OCI-LY3 (cell line): Measurements from ENCODE around the gene MEOX1.
A peak's percentile ranks its signal among the peaks of the same experiment; 100 is the strongest.

Experiments
- H2AFZ ChIP-seq: fragments of 200-600, 300-600 bp; shearing (Covaris generic); 2 replicates; pipeline ENCODE4 v1.6.0; 2014; ENCODE audit warnings: antibody characterized with exemption, low read depth, low read length
- H3K27ac ChIP-seq: fragments of 200-600, 300-600 bp; sonication (generic); 2 replicates; pipeline ENCODE4 v1.5.1; 2014; ENCODE audit warnings: mild to moderate bottlenecking, low read length, moderate library complexity, mixed read lengths
- H3K27me3 ChIP-seq: fragments of 200-600, 300-600 bp; sonication (generic); 2 replicates; pipeline ENCODE4 v1.6.1; 2014; ENCODE audit warnings: low read depth, low read length, mixed read lengths
- H3K36me3 ChIP-seq: fragments of 200-600, 300-600 bp; sonication (generic); replicated peaks from 2 replicates; pipeline ENCODE3; 2014; ENCODE audit warnings: low read depth, low read length, mixed read lengths
- H3K4me1 ChIP-seq: fragments of 300-600, 200-600 bp; sonication (generic); 2 replicates; pipeline ENCODE4 v1.6.1; 2014; ENCODE audit warnings: low read length, mixed read lengths
- H3K4me2 ChIP-seq: fragments of 200-600, 300-600 bp; sonication (generic); 2 replicates; pipeline ENCODE4 v1.6.1; 2014; ENCODE audit warnings: low read length, mixed read lengths
- H3K4me3 ChIP-seq: fragments of 300-600, 200-600 bp; sonication (generic); 2 replicates; pipeline ENCODE4 v1.5.1; 2014; ENCODE audit warnings: antibody characterized with exemption, mild to moderate bottlenecking, low read length, moderate library complexity
- H3K79me2 ChIP-seq: fragments of 300-600, 200-600 bp; shearing (Covaris generic); 2 replicates; pipeline ENCODE4 v1.6.1; 2014; ENCODE audit warnings: mild to moderate bottlenecking, low read length, mixed read lengths
- H3K9ac ChIP-seq: fragments of 300-600, 200-600 bp; shearing (Covaris generic); 2 replicates; pipeline ENCODE4 v1.6.0; 2014; ENCODE audit warnings: mild to moderate bottlenecking, low read length, moderate library complexity
- H3K9me3 ChIP-seq: fragments of 200-600, 300-600 bp; shearing (Covaris generic); 2 replicates; pipeline ENCODE4 v1.6.1; 2014; ENCODE audit warnings: low read length, mixed read lengths; ENCODE audit not compliant: insufficient read depth
- H4K20me1 ChIP-seq: fragments of 200-600, 300-600 bp; sonication (generic); 2 replicates; pipeline ENCODE4 v1.6.1; 2016; ENCODE audit warnings: low read length, mixed read lengths; ENCODE audit not compliant: insufficient read depth
- EZH2phosphoT487 ChIP-seq: fragments of 200-600 bp; shearing (Covaris generic); IDR thresholded peaks from 2 replicates; pipeline ENCODE4 v1.6.1; 2018; ENCODE audit warnings: antibody characterized with exemption, mixed run types, low read depth
- TF ChIP-seq, protein P1 (sequence below): fragments of 200-600, 300-600 bp; sonication (generic); IDR thresholded peaks from 2 replicates; pipeline ENCODE4 v1.5.1; 2014; ENCODE audit warnings: antibody characterized with exemption, low read length, low read depth

MEOX1 gene

DNA sequence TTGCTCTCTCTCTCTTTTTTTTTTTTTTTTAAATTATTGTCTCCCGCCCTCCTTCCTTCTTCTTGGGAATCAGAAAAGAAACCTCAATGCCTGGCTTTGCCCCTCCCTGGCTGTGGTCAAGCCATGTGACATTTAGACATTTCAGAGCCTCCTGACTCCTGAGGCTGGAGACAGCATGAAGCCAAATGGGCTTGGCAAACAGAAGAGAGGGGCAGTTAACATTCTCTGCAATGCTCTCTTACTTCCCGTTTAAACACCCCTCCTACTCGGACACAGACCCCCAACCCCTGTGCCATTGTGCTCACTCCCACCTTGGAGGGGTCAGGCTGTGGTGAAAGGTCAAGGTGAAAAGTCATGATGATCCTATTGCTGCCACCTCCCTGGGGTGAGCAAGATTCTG is 14.7 kb upstream of the MEOX1 start:
- no peak for TF ChIP-seq EZH2phosphoT487
- TF ChIP-seq, protein P1, sequence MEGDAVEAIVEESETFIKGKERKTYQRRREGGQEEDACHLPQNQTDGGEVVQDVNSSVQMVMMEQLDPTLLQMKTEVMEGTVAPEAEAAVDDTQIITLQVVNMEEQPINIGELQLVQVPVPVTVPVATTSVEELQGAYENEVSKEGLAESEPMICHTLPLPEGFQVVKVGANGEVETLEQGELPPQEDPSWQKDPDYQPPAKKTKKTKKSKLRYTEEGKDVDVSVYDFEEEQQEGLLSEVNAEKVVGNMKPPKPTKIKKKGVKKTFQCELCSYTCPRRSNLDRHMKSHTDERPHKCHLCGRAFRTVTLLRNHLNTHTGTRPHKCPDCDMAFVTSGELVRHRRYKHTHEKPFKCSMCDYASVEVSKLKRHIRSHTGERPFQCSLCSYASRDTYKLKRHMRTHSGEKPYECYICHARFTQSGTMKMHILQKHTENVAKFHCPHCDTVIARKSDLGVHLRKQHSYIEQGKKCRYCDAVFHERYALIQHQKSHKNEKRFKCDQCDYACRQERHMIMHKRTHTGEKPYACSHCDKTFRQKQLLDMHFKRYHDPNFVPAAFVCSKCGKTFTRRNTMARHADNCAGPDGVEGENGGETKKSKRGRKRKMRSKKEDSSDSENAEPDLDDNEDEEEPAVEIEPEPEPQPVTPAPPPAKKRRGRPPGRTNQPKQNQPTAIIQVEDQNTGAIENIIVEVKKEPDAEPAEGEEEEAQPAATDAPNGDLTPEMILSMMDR, result no peak
- H3K27ac ChIP-seq, result no peak overlapping the region

GRCh38 chr17:43674394-43674793 is 12.7 kb upstream of the MEOX1 start:
- H3K9ac ChIP-seq, result no peak overlapping the region
- H2AFZ ChIP-seq, result no peak overlapping the region
- no peak overlapping the region for H3K4me2 ChIP-seq
- H3K36me3 ChIP-seq, result no peaks in the 10 kb centered on the region
- no peak for TF ChIP-seq EZH2phosphoT487
- TF ChIP-seq, protein P1, result no peak
- no peaks in the 10 kb centered on the region for H3K27me3 ChIP-seq
- H3K79me2 ChIP-seq, result no peaks in the 10 kb centered on the region
- H4K20me1 ChIP-seq, result no peaks in the 10 kb centered on the region
- H3K27ac ChIP-seq, result no peak overlapping the region
- no peaks in the 10 kb centered on the region for H3K9me3 ChIP-seq
- peaks cover 11% of the 10 kb centered on the region for H3K4me1 ChIP-seq
- no peak overlapping the region for H3K4me3 ChIP-seq

More for the DNA sequence above, 14.7 kb upstream of the MEOX1 start:
- no peaks in the 10 kb centered on the region for H3K79me2 ChIP-seq
- peaks cover 27% of the 10 kb centered on the region for H3K4me1 ChIP-seq
- H3K9ac ChIP-seq, result no peak overlapping the region
- H2AFZ ChIP-seq, result no peak overlapping the region
- H4K20me1 ChIP-seq, result no peaks in the 10 kb centered on the region
- no peak overlapping the region for H3K4me2 ChIP-seq
- H3K9me3 ChIP-seq, result no peaks in the 10 kb centered on the region
- no peaks in the 10 kb centered on the region for H3K36me3 ChIP-seq
- no peaks in the 10 kb centered on the region for H3K27me3 ChIP-seq
- no peak overlapping the region for H3K4me3 ChIP-seq

DNA sequence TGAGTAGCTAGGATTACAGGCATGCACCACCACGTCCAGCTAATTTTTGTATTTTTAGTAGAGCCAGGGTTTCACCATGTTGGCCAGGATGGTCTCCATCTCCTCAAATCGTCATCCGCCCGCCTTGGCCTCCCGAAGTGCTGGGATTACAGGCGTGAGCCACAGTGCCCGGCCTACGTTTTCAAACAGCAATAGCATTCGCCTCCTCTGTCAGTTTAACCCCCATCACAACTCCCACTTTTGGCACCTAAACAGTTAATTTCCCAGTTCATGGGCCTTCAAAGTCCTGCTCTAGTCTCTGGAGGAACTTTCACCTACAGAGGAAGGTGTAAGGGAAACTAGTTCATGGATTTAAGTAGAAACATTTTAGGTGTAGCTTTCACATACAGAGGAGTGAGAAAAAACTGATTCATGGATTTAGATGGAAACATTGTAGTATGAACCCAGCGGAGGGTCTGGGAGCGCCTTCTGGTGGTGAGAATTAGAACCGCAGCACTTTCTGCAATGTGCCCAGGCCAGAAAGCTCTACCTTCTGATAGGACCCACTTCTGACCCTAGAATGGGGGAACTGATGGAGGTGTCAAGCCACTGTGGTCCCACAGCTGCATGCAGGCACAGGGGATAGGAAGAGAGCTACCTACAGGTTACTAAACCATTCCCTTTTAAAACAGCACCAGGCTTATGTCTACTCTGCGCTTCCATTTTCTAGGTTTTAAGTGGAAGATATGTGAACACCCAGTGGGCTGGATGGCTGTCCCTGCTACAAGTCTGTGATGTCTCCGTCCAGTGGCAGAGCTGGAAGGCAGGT is 12.0 kb upstream of the MEOX1 start:
- H3K27ac ChIP-seq, result no peak overlapping the region
- H3K4me3 ChIP-seq, result no peak overlapping the region
- no peaks in the 10 kb centered on the region for H3K27me3 ChIP-seq
- no peaks in the 10 kb centered on the region for H3K36me3 ChIP-seq
- H3K79me2 ChIP-seq, result no peaks in the 10 kb centered on the region
- no peak for TF ChIP-seq EZH2phosphoT487
- TF ChIP-seq, protein P1, result peak; percentile 93
- H2AFZ ChIP-seq, result no peak overlapping the region
- H3K4me1 ChIP-seq, result peaks cover 11% of the 10 kb centered on the region
- no peaks in the 10 kb centered on the region for H3K9me3 ChIP-seq
- H3K4me2 ChIP-seq, result no peak overlapping the region
- no peaks in the 10 kb centered on the region for H4K20me1 ChIP-seq
- H3K9ac ChIP-seq, result no peak overlapping the region

DNA sequence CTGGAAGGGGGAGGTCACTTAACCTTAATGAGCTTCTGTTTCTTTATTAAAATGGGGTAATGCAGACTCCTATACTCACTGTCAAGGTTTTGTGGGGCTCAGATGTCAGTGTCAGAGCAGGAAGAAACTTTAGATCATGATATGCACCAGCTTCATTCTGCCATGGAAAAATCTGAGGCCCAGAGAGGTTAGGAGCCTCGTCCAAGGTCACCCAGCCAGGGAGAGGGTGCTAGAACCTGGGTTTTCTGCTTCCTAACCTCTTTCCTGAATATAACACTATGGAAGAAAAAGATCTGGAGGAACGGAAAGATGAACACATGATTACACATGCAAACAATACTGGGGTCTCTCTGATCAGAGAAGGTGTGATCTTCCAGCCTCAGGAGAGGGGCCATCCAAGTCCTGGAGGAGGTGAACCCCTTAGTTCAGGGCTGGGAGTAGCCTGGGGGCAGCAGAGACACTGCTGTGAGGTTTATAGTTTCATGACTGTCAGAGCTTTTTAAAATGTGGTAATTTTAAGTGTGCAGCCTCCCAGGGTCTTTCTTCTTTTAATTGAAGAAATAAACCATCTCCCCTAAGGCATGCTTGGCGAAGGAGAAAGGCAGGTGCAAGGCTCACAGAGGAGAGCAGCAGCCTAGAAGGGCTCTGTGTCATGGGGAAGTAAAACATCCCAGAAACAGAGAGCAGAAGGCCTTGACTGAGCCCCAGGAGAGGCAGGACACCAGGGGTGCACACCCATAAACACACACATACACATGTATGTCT is 10.2 kb upstream of the MEOX1 start:
- no peaks in the 10 kb centered on the region for H3K4me1 ChIP-seq
- H3K9ac ChIP-seq, result no peak overlapping the region
- H3K27ac ChIP-seq, result no peak overlapping the region
- H4K20me1 ChIP-seq, result no peaks in the 10 kb centered on the region
- H2AFZ ChIP-seq, result no peak overlapping the region
- H3K9me3 ChIP-seq, result no peaks in the 10 kb centered on the region
- H3K4me2 ChIP-seq, result no peak overlapping the region
- no peaks in the 10 kb centered on the region for H3K36me3 ChIP-seq
- H3K27me3 ChIP-seq, result no peaks in the 10 kb centered on the region
- TF ChIP-seq, protein P1, result no peak
- no peak for TF ChIP-seq EZH2phosphoT487
- no peaks in the 10 kb centered on the region for H3K79me2 ChIP-seq
- no peak overlapping the region for H3K4me3 ChIP-seq
